HCT116 (cell line): ENCODE results near the gene ITGA4. TPM values are rescaled to one million over a fixed set of nuclear protein-coding genes. Genes with fewer than 3 reads are reported as not detected.

Experiments used
- ATAC-seq: fragments of 200-7000 bp; cut with Tn5 transposase; 2 replicates; pipeline ENCODE4 v1.9.1; 2020; ENCODE audit warnings: mild to moderate bottlenecking, moderate library complexity
- BruUV-seq: library from RNA; stranded (reverse); fragments of 400-500 nt; replicated peaks from 2 replicates; lab custom pipeline; 2021; lab: Mats Ljungman, UMichigan
- CTCF ChIA-PET: fragments of 300-600 bp; sonication (Branson Sonifier 250); formaldehyde crosslinking; loops from one replicate; lab custom pipeline; 2021; ENCODE audit warnings: antibody characterized with exemption; lab: Charles Lee
- POLR2A ChIA-PET: fragments of 300-600, 350-600 bp; sonication (Branson Sonifier 250); formaldehyde crosslinking; loops from one replicate; lab custom pipeline; 2021; ENCODE audit warnings: antibody characterized with exemption; lab: Charles Lee
- RAD21 ChIA-PET, 2 experiments: fragments of 300-600 bp; sonication (Branson Sonifier 250); formaldehyde crosslinking; loops; one replicate each; lab custom pipeline; 2023; ENCODE audit warnings: low total read pairs in 2 of 2; ENCODE audit not compliant: uncharacterized antibody in 2 of 2, unreplicated experiment in 2 of 2, low non-redundant PET in 1 of 2; lab: Charles Lee
- DNase-seq: peaks from one replicate; pipeline ENCODE4 v3.0.0-alpha.2; 2010; ENCODE audit warnings: low read depth, low spot score
- H2AFZ ChIP-seq: fragments of 200-600 bp; shearing (Covaris generic), sonication (generic); 2 replicates; pipeline ENCODE4 v1.6.1; 2017; ENCODE audit warnings: low read depth, mixed run types, mixed read lengths, antibody characterized with exemption, low read length; ENCODE audit not compliant: poor library complexity, severe bottlenecking
- H3K27ac ChIP-seq: 2 replicates; pipeline ENCODE4 v1.5.1; 2012; ENCODE audit warnings: low read depth, low read length
- H3K27me3 ChIP-seq: fragments of 200-600 bp; sonication (generic); 2 replicates; pipeline ENCODE4 v1.6.1; 2016; ENCODE audit warnings: mixed run types, low read length, mixed read lengths; ENCODE audit not compliant: insufficient read depth
- H3K36me3 ChIP-seq, 2 experiments: fragments of 200-500 bp in 1 of 2; fragments of 200-600 bp in 1 of 2; sonication (Bioruptor generic) in 1 of 2; sonication (generic) in 1 of 2; 2 replicates each; pipeline versions ENCODE4 v1.5.1 to v1.6.1; 2014 to 2016; ENCODE audit warnings: low read length in 2 of 2, inconsistent platforms in 1 of 2, mixed read lengths in 1 of 2, mixed run types in 1 of 2; ENCODE audit not compliant: insufficient read depth in 2 of 2, control insufficient read depth in 1 of 2
- H3K4me1 ChIP-seq, 2 experiments: fragments of 200-600 bp in 1 of 2; sonication (generic) in 1 of 2; 2 replicates each; pipeline versions ENCODE4 v1.5.1 to v1.6.1; 2012 to 2017; ENCODE audit warnings: low read length in 2 of 2, inconsistent platforms in 1 of 2, mild to moderate bottlenecking in 1 of 2, mixed read lengths in 1 of 2, mixed run types in 1 of 2, moderate library complexity in 1 of 2; ENCODE audit not compliant: insufficient read depth in 2 of 2, control insufficient read depth in 1 of 2
- H3K4me2 ChIP-seq: fragments of 200-600 bp; sonication (generic); 2 replicates; pipeline ENCODE4 v1.6.1; 2017; ENCODE audit warnings: mixed run types, low read length, mixed read lengths
- H3K4me3 ChIP-seq, 2 experiments: fragments of 200-600 bp in 1 of 2; sonication (generic) in 1 of 2; replicated peaks in 1 of 2; 2 replicates each; pipeline ENCODE4 v1.5.1; 2011 to 2016; ENCODE audit warnings: low read length in 2 of 2, control low read depth in 1 of 2, low read depth in 1 of 2, mild to moderate bottlenecking in 1 of 2, mixed read lengths in 1 of 2, mixed run types in 1 of 2
- H3K79me2 ChIP-seq: fragments of 200-600 bp; sonication (generic); 2 replicates; pipeline ENCODE4 v1.6.1; 2017; ENCODE audit warnings: mild to moderate bottlenecking, mixed run types, low read length, moderate library complexity, mixed read lengths; ENCODE audit not compliant: insufficient read depth
- H3K9ac ChIP-seq: fragments of 200-600 bp; sonication (generic); 2 replicates; pipeline ENCODE4 v1.6.1; 2016; ENCODE audit warnings: low read length, mixed read lengths
- H3K9me2 ChIP-seq: fragments of 200-600 bp; sonication (generic), shearing (Covaris generic); 2 replicates; pipeline ENCODE4 v1.6.1; 2017; ENCODE audit warnings: mixed run types, mild to moderate bottlenecking, moderate library complexity; ENCODE audit not compliant: insufficient read depth
- H3K9me3 ChIP-seq, 2 experiments: fragments of 200-500 bp in 1 of 2; fragments of 200-600 bp in 1 of 2; sonication (Bioruptor generic) in 1 of 2; sonication (generic) in 1 of 2; 2 replicates each; pipeline ENCODE4 v1.6.1; 2014 to 2017; ENCODE audit warnings: low read length in 2 of 2, mixed read lengths in 2 of 2, inconsistent platforms in 1 of 2, low read depth in 1 of 2, mild to moderate bottlenecking in 1 of 2, mixed run types in 1 of 2, moderate library complexity in 1 of 2; ENCODE audit not compliant: control insufficient read depth in 1 of 2, insufficient read depth in 1 of 2
- H4K20me1 ChIP-seq: fragments of 200-600 bp; sonication (generic), shearing (Covaris generic); 2 replicates; pipeline ENCODE4 v1.6.1; 2017; ENCODE audit warnings: mixed run types, mild to moderate bottlenecking, moderate library complexity; ENCODE audit not compliant: insufficient read depth
- CEBPB ChIP-seq: IDR thresholded peaks from 2 replicates; pipeline ENCODE4 v1.6.1; 2012; ENCODE audit warnings: low read depth
- TCF7L2 ChIP-seq: IDR thresholded peaks from 2 replicates; pipeline ENCODE4 v1.7.0; 2011; ENCODE audit warnings: borderline replicate concordance, inconsistent platforms; ENCODE audit not compliant: insufficient read depth, insufficient read length; ENCODE audit errors: extremely low read depth
- ZFX ChIP-seq: fragments of 450-650 bp; IDR thresholded peaks from 2 replicates; pipeline ENCODE4 v1.6.1; 2017
- ZNF274 ChIP-seq: fragments of 200-500 bp; sonication (Bioruptor generic); IDR thresholded peaks from 2 replicates; pipeline ENCODE4 v1.6.1; 2014; ENCODE audit warnings: mild to moderate bottlenecking, low read depth, low read length, inconsistent platforms
- intact Hi-C: fragments of 100-400 bp; cut with micrococcal nuclease; formaldehyde crosslinking; loops from 2 replicates; pipeline ENCODE4 v1.10.0; 2022
- total RNA-seq: library from RNA; stranded (reverse); gene quantifications from one replicate; pipeline ENCODE4 v1.2.1, GENCODE V29; 2021; ENCODE audit not compliant: unreplicated experiment
- TF ChIP-seq, protein P1 (sequence below): IDR thresholded peaks from 2 replicates; pipeline ENCODE4 v1.6.1; 2012
- TF ChIP-seq, protein P2 (sequence below): IDR thresholded peaks from 2 replicates; pipeline ENCODE4 v1.6.1; 2012

ITGA4 gene
- total RNA-seq, 1 experiment from 2014 or later = 0.49 TPM

DNA sequence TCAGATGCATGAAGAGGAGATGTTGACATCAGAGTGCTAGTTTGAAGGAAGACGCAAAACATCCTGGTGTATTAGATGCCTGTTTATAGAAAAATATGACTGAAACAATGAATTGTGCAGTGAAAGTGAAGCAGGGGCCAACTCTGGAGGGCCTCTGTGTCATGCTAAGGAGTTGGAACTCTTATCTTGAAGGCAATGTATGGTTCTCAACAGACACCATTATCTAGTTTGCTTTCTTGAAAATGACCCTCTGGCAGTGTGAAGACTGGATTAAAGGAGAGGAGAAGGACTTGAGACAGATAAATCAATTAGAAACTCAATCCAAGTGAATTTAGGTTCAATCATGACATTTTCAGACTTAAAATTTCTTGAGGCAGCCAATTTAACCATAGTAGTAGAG, 63.1 kb downstream of the ITGA4 start:
- Histone ChIP-seq H3K9me2 (no peaks in the 10 kb centered on the region), H3K27me3 (no peaks in the 10 kb centered on the region), H2AFZ (no peak overlapping the region), H3K4me3 (no peak overlapping the region), H3K9ac (no peak overlapping the region), H3K27ac (no peak overlapping the region), H3K4me2 (no peak overlapping the region), H3K79me2 (no peaks in the 10 kb centered on the region), H4K20me1 (no peaks in the 10 kb centered on the region), H3K4me1 (no peaks in the 10 kb centered on the region), H3K36me3 (no peaks in the 10 kb centered on the region), H3K9me3 (no peaks in the 10 kb centered on the region)
- POLR2A ChIA-PET = no interaction called here
- TF ChIP-seq, protein P1, sequence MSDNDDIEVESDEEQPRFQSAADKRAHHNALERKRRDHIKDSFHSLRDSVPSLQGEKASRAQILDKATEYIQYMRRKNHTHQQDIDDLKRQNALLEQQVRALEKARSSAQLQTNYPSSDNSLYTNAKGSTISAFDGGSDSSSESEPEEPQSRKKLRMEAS = no peak
- TF ChIP-seq, protein P2, sequence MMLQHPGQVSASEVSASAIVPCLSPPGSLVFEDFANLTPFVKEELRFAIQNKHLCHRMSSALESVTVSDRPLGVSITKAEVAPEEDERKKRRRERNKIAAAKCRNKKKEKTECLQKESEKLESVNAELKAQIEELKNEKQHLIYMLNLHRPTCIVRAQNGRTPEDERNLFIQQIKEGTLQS = no peak
- TF ChIP-seq TCF7L2 (no peak), ZNF274 (no peak)
- no peak for DNase-seq
- CTCF ChIA-PET = no interaction called here
- ATAC-seq = no peak
- BruUV-seq = no TSS peak
- intact Hi-C loops = no loop called here
- RAD21 ChIA-PET = no interaction called here

DNA sequence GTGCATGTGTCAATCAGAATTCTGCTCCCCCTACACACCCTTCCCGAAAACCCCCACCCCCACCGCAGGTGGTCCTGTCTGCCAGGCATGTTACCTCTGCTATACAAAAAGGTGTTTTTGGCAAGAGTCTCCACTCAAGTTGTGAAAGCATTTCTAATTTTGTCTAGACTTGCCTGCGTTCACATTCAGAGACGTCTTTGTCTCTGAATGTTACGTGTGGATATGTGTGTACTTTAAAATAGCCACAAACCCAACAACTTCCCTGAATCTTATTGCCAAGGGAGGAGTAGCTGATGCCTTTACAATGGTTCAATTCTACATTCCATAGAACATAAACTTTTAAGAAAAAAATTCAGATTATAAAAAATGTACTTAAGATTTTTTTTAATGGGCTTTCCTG, 66.6 kb downstream of the ITGA4 start:
- POLR2A ChIA-PET = no interaction called here
- Histone ChIP-seq H4K20me1 (no peaks in the 10 kb centered on the region), H3K27me3 (no peaks in the 10 kb centered on the region)
- intact Hi-C loops = no loop called here
- TF ChIP-seq ZFX (no peak), CEBPB (no peak)
- TF ChIP-seq, protein P1 = no peak
- TF ChIP-seq, all 23 proteins: peak for 0
- H3K4me3 ChIP-seq = no peak overlapping the region
- ChIA-PET RAD21 (no interaction called here), CTCF (no interaction called here)
- H3K27ac ChIP-seq = no peak overlapping the region
- no peaks in the 10 kb centered on the region for H3K9me2 ChIP-seq
- no peak overlapping the region for H3K9ac ChIP-seq
- DNase-seq (no peak), ATAC-seq (no peak)
- H2AFZ ChIP-seq = no peak overlapping the region
- no peaks in the 10 kb centered on the region for H3K79me2 ChIP-seq
- no peaks in the 10 kb centered on the region for H3K9me3 ChIP-seq
- BruUV-seq = no TSS peak
- H3K4me2 ChIP-seq = no peak overlapping the region
- no peaks in the 10 kb centered on the region for H3K36me3 ChIP-seq
- H3K4me1 ChIP-seq = no peaks in the 10 kb centered on the region
